ENCODE data around the gene CCNY. TPM values are rescaled to one million over a fixed set of nuclear protein-coding genes. Genes with fewer than 3 reads are reported as not detected.

CCNY gene
- total RNA-seq, 1 experiment from 2014 or later, result 22.6 TPM

DNA sequence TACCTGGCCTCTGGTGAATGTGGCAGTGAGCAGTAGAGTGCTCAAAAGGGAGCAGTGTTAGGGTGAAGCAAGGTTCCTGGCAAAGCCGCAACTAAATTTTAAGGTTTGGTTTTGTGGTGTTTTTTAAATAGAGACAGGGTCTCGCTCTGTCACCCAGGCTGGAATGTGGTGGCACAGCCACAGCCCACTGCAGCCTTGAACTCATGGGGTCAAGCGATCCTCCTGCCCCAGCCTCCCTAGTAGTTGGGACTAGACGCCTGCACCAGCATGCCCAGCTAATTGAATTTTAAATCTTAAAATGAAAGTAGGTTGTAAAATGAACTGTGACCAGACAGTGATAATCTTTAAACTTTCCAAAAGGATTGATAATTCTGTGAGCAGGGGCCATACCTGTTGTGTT is 130.4 kb downstream of the CCNY start:
- DNase-seq (ENCODE audit: low read depth, low spot score), result no peak
- in situ Hi-C loops (cut with HindIII; ENCODE audit: low pct_unique_long_range_greater_than_20kb, low sequenced_read_pairs), result no loop called here

DNA sequence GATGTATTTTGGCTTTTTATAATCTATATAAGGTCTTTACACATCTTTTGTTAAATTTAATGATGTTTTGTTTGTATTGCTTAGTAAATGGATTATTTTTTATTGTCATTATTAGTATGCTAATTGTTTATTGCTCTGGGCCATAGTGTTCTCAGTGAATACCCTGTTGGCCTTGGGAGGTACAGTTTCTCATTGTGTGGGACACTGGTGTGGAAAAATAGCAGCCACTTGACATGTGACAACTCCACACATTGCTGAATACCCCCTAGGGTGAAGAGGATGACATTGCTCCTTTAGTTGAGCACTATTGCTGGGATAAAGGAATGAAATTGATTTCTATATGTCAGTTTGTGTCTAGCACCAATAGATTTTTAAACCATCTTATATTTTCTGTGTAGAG is 130.9 kb downstream of the CCNY start:
- in situ Hi-C loops (cut with HindIII; ENCODE audit: low pct_unique_long_range_greater_than_20kb, low sequenced_read_pairs), result no loop called here
- no peak for DNase-seq (ENCODE audit: low read depth, low spot score)

DNA sequence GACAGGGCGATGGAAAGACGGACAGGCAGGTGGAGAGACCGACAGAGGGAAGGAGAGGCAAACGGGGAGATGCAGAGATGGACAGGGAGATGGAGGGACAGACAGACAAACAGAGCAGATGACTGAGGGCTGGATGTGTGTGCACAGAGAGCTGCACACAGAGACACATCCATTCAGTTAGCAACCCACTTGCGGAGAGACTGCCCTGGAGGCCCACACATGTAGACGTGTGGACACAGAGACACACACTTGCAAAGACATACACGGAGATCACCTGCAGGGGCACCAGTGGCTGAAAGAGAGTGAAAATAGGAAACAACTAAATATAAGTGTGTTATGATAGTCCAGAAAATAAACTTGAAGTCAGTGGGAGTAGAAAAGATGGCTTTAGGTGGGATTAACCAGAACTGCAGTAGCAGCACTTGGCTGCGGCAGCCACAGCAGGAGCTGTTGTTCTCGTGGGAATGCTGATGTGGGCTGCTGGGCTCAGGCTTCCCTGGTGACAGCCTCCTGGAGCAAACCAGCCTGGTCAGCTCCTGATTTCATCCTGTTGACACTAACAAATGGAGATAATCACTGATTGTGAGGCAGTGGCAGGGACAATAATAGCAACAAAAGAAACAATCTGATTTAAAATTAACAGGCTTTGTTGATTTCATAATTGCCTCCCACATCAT is 134.1 kb downstream of the CCNY start:
- in situ Hi-C loops (cut with HindIII; ENCODE audit: low pct_unique_long_range_greater_than_20kb, low sequenced_read_pairs), result no loop called here
- DNase-seq (ENCODE audit: low read depth, low spot score), result no peak

DNA sequence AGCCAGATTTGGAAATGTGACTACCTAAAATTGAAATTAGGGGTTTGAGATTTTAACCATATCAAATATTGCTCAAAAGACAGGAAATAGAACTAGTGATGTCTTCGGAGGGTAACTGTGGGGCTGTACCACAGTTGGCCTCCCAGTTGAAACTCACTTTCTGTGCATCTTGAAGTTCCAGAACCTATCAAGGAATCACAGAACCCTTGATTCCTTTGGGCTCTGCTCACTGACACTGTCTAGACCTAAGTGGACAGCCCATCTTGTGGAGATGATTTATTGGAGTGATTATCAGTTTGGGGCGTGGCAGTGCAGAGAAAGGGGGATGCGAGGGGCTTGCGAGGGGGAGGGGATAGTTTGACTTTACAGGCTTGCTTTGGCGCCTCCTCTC is 134.6 kb downstream of the CCNY start:
- in situ Hi-C loops (cut with HindIII; ENCODE audit: low pct_unique_long_range_greater_than_20kb, low sequenced_read_pairs), result no loop called here
- no peak for DNase-seq (ENCODE audit: low read depth, low spot score)

DNA sequence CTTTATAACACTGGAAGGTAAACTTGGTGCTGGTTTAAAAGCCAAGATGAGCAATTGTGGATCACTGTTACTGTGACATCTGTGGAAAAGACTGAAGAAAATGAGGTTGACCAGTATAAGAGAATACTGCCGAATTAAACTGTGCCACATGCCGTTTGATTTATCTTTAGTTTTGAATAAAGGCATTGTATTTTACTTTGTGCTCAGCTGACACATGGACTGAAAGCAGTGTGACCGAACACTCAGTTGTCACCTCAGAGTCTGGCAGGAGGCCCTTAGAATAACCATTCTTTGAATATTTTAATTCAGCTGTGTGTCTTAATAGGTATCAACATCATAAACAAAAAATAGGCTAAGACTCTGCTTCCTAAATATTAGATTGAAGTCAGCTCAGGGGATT is 135.1 kb downstream of the CCNY start:
- in situ Hi-C loops (cut with HindIII; ENCODE audit: low pct_unique_long_range_greater_than_20kb, low sequenced_read_pairs), result no loop called here
- DNase-seq (ENCODE audit: low read depth, low spot score), result no peak

DNA sequence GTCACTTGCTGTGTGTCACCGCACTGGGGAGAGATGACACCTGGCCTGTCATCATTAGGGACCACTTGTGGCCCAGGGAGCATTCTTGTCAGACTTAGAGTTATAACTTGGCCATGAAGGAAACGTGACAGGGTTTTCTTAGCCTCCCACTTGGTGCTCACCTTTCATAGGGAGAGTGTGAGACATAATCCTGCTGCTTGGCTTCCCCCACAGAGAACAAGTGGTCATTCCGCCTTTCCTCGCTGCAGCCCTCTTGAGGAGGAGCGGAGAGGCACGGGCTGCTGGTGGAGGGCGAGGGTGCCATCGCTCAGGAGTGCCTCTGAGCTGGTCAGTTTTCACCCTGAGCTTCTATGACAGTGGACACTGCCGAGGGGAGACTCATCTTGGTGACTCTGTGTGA is 143.8 kb downstream of the CCNY start:
- in situ Hi-C loops (cut with HindIII; ENCODE audit: low pct_unique_long_range_greater_than_20kb, low sequenced_read_pairs), result no loop called here
- no peak for DNase-seq (ENCODE audit: low read depth, low spot score)

DNA sequence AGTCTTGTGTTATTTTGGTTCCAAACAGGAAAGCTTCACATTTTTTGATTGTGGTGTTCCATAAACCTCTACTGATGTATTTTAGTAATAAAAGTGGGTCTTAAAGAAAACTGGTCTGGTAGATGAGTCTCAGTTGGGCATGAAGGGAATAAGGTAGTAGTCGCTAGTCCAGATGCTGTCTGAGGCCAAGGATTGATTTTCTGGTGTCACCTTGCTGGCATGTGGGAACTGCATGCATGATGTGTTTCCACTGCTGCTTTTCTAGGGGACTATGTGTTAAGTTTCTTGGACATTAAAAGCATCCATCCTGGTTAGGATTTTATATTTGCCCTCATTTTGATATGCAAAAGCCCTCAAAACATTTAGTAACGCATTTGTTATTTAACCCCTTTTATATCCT is 145.1 kb downstream of the CCNY start:
- no peak for DNase-seq (ENCODE audit: low read depth, low spot score)
- in situ Hi-C loops (cut with HindIII; ENCODE audit: low pct_unique_long_range_greater_than_20kb, low sequenced_read_pairs), result no loop called here

DNA sequence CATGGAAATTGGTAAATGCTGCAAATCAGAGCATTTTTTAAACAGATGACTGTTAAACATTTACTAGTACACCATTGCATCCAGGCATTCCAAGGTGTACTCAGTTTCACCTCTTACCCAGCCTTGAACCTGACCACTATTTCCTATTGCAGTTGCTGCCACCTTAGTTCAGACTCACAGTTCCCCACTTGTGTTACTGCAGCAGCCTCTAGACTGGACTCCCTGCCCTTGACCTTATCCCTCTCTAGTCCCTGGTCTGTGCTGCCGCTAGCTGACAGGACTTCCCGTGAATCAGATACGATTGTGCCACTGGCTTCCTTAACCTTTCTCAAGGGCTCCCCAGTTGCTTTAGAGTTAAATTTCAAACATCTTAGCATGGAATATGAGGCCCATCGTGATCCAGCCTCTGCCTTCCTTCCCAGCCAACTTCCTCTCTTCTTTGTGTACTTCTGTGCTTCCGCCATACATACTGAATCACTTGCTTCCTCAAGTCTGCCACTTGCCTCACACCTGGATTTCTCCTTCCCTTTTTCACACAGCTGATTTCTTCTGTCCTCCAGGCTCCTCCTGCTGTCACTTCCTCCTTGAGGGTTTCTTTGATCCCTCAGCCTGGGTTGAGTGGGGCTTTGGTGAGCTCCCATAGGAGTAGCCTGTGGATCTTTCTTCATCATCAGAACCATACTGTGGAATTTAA is 150.1 kb downstream of the CCNY start:
- no peak for DNase-seq (ENCODE audit: low read depth, low spot score)
- in situ Hi-C loops (cut with HindIII; ENCODE audit: low pct_unique_long_range_greater_than_20kb, low sequenced_read_pairs), result no loop called here

DNA sequence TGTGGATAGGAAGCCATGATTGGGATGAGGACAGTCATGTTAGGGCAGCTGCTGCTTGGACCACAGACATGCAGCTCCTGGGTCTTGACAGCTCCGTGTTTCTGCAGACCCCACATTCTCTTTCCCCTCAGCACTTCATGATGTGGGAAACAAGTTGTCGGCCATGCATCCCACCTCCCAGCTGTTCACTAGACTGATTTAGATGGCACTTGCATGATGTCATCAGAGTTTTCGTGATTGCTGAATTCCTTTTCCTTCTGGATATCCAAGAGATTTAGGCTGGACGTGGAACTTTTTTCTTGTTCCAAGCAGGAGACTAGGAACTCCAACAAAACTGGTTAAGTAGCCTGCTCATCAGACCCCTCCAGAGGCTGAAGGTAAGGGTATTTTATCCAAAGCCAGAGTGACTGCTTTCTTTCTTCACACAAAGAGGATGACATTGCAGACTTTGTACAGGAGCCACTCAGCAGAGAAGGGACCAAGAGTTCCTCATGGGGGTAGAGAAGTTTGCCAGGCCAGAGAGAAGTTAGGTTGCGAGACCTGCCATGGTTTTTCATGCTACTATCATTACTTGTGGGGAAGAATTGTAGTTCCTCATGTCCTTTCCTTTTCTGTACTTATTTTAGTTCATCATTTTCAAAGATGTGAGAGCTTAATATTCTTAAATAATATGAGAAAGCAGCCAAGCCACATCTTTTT is 151.2 kb downstream of the CCNY start:
- no peak for DNase-seq (ENCODE audit: low read depth, low spot score)
- in situ Hi-C loops (cut with HindIII; ENCODE audit: low pct_unique_long_range_greater_than_20kb, low sequenced_read_pairs), result no loop called here

DNA sequence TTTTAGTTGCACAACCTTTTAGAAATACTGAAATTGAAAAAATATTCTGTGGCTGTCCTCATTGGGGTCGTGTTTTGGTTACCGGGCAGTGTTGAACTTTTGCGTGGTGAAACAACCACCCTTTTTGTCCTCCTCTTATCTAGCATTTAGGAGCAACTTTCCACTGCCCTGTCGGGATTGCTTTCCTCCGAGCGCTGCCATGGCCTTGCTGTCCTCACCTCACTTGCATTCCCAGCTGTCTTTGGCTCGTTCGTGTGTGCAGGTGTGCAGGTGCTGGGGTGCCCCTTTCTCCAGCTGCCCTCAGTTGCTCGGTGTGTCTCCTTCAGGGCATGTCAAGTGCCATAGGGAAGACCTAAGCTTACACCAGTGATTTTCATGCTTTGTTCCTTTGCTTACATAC is 151.9 kb downstream of the CCNY start:
- DNase-seq (ENCODE audit: low read depth, low spot score), result no peak
- in situ Hi-C loops (cut with HindIII; ENCODE audit: low pct_unique_long_range_greater_than_20kb, low sequenced_read_pairs), result no loop called here

DNA sequence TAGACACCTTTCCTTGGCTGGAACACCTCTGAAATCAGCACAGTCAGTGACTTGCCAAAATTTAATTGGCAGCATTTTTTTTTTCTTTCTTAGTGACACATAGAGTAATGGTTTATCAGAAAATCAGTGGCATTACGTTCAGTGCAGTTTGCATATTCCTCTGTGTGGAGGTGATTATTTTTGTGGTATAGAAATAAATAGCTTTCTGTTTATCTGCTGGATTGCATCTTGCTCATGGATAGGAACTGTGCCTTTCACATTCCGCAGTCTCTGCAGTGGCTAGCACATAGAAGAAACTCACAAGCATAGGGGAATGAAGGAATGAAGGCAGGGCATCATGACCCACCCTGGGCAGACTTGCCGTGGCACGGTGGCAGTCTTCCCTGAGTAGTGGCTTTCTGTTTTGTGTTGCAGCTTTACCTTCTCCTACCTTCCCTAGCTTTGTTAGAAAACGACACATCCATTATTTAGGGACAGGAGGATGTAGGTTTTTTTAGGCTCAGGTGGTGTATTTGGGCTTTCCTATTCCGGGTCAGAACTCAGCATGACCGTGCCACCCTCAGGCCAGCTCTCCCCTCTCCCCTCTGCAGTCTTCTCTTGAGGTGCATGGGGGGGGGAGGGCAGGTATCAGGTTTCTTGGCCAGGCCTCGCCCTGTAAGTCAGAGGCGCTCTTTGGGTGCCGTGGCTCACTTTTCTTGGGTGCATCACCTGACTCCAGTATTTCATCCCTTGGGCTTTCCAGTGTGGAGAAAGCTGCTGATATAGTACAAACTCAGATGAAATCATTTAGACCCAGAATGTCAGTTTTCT is 156.3 kb downstream of the CCNY start:
- in situ Hi-C loops (cut with HindIII; ENCODE audit: low pct_unique_long_range_greater_than_20kb, low sequenced_read_pairs), result no loop called here

DNA sequence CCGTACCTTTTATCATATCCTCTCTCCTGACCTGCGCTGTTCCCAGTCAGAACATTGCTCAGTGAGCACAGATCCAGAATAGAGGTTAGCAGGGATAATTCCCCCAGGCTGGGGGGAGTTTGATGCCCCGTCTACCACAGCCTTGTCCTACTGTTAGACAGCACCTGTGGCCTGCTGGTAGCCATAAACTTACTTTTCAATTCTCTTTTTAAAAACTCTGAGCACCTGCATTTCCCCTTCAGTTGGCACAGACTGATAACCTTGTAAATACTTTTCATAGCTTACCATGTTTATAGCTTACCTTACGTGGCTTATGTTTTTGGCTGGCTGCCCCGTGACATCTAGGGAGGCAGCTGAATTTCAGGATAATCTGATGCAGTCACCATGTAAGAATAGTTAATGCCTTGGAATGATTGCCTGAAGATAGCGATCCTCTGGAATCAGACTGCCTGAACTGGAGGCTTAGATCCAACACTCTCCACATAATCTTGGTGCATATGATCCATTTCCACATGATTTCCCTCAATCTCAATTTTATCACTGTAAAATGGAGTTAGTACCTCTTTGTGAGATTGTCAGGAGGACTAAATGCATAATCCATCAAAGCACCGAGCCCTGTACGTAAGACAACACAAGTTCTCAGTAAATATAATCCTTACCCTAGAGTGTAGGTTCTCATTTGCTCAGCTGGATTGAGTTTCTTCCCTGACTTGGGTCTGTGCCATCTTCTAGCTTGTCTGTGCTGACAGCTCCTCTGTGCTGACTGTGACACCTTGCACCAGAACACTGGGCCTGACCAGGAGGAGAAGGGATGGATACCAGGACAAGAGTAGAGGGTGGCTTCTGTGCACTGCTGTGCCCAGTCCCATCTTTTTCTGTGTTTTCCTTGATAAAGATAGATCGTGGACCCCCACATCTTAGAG is 157.1 kb downstream of the CCNY start:
- no peak for DNase-seq (ENCODE audit: low read depth, low spot score)
- in situ Hi-C loops (cut with HindIII; ENCODE audit: low pct_unique_long_range_greater_than_20kb, low sequenced_read_pairs), result no loop called here

More for the DNA sequence above, 156.3 kb downstream of the CCNY start:
- DNase-seq (ENCODE audit: low read depth, low spot score), result no peak

DNA sequence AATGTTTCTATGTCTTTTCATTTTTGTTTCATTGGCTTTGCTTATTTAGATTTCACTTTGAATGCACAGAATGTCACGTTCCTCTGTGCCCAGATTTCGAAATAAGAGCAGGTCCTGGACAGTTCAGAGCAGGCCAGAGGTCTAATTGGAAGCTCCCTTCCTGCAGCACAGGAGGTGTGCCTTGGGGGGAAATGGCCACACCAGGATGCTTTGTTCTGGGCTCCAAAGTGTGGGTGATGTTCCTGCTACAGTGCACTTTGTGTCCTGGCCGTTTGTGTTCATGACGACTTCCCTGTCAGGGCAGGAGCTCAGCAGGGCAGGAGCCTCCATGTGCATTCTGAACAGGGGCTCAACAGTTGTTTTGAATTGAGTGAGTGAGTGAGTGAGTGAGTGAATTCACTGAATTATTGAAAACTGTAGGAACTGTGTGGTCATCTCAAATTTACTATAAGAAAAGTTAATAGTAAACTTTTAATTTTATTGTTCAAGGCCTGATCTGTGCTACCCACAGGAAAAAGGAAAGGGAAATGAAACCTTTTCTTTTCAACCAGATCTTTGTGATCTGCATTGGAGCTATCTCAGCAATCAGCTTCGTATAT is 159.3 kb downstream of the CCNY start:
- in situ Hi-C loops (cut with HindIII; ENCODE audit: low pct_unique_long_range_greater_than_20kb, low sequenced_read_pairs), result no loop called here
- DNase-seq (ENCODE audit: low read depth, low spot score), result no peak

DNA sequence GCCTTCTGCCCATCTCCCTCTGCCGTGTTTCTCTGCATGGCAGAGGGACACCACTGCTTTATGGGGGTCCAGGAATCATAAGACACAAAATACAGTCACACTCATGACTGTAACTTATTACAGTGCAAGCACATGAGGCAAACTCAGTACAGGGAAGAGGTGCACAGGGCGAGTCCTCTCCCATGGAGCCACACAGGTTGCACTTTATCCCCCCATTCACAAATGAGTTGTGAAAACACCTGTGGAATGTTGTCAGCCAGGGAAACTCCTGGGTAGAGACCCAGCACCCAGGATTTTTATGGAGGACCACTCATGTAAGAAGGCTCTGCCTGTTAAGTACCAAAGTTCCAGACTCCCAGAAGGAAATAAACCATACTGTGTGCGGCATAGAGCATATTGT is 161.6 kb downstream of the CCNY start:
- in situ Hi-C loops (cut with HindIII; ENCODE audit: low pct_unique_long_range_greater_than_20kb, low sequenced_read_pairs), result no loop called here
- no peak for DNase-seq (ENCODE audit: low read depth, low spot score)

DNA sequence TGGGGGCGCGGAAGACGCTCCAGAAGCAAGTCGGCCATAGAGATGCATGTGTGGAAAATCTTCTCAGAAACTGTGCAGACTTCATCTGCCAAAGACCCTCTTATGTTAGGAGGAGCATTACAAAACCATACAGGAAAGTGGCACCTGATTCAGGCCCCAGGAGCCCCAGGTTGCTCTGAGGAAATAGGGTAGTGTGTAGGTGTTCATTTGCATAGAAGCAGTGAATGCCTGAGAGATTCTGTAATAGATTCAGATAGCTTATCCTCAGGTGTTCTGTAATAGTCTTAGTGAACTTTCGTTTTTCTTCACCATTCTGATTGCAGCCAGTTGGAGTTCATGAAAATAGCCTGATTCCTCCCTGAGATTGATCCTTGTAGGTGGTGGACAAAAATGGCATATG is 162.4 kb downstream of the CCNY start:
- in situ Hi-C loops (cut with HindIII; ENCODE audit: low pct_unique_long_range_greater_than_20kb, low sequenced_read_pairs), result no loop called here
- DNase-seq (ENCODE audit: low read depth, low spot score), result no peak

DNA sequence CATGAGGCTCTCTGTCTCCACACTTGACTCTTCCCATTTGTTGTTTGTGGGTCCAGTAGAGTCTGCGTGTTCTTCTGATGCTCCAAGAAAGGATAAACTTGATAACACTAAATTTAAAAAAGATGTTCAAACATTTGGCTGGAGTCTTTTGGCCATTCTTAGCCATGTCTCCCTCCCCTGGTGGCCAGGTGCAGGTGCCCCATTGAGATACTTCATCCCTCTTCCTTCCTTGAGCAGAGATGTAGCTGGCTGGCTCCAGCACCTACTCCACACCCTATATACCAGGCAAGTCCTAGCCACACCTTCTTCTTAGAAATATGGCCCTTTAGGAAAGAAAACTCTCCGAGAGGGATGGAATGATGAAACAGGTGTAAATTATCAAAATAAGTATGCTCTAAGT is 165.6 kb downstream of the CCNY start:
- in situ Hi-C loops (cut with HindIII; ENCODE audit: low pct_unique_long_range_greater_than_20kb, low sequenced_read_pairs), result no loop called here
- DNase-seq (ENCODE audit: low read depth, low spot score), result no peak

DNA sequence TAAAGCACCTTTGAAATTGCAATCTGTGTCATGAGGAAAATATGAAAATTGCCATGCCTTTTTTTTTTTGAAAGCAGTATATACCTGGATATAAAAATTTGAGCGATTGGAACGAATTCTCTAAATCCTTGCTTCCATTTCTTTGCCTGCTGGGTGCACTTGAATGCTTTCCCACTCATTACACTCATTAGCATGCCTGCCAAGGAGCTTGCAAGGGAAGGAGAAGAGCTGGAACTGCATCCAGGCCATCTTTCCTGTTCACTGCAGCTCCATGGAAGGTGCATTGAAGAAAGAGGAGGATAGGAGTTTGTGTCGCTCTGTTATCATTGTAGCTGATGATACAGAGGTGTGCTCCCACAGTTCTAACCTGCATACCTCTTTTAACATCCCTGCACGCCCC is 166.4 kb downstream of the CCNY start:
- DNase-seq (ENCODE audit: low read depth, low spot score), result no peak
- in situ Hi-C loops (cut with HindIII; ENCODE audit: low pct_unique_long_range_greater_than_20kb, low sequenced_read_pairs), result no loop called here
